PC-3 (cell line): ENCODE data around the gene SNTG2. TPM values are rescaled to one million over a fixed set of nuclear protein-coding genes. Genes with fewer than 3 reads are reported as not detected.

ENCODE experiments used
- ATAC-seq: fragments of 200-7000 bp; cut with Tn5 transposase; 2 replicates; pipeline ENCODE4 v1.9.1; 2020; ENCODE audit warnings: mild to moderate bottlenecking, moderate library complexity
- BruUV-seq: library from RNA; stranded (reverse); fragments of 400-500 nt; replicated peaks from 2 replicates; lab custom pipeline; 2021; lab: Mats Ljungman, UMichigan
- CTCF ChIA-PET: fragments of 300-600 bp; sonication (Branson Sonifier 250); formaldehyde crosslinking; loops from one replicate; lab custom pipeline; 2022; ENCODE audit warnings: antibody characterized with exemption; lab: Charles Lee
- POLR2A ChIA-PET: fragments of 300-600 bp; sonication (Branson Sonifier 250); formaldehyde crosslinking; loops from one replicate; lab custom pipeline; 2022; ENCODE audit warnings: antibody characterized with exemption; ENCODE audit not compliant: unreplicated experiment; lab: Charles Lee
- DNase-seq: peaks from one replicate; pipeline ENCODE4 v3.0.0-alpha.2; 2015
- H2AFZ ChIP-seq: fragments of 300-600 bp; sonication (generic); 2 replicates; pipeline ENCODE4 v1.6.0; 2016; ENCODE audit warnings: antibody characterized with exemption, low read length
- H3F3A ChIP-seq: fragments of 300-600 bp; sonication (generic); one replicate; pipeline ENCODE4 v1.6.0; 2017; ENCODE audit warnings: antibody characterized with exemption, low read length, control low read depth, mild to moderate bottlenecking; ENCODE audit not compliant: unreplicated experiment
- H3K27ac ChIP-seq: fragments of 300-600 bp; sonication (generic); 2 replicates; pipeline ENCODE4 v1.5.1; 2016; ENCODE audit warnings: mild to moderate bottlenecking, low read length
- H3K27me3 ChIP-seq: fragments of 300-600 bp; sonication (generic); 2 replicates; pipeline ENCODE4 v1.6.1; 2016; ENCODE audit warnings: low read length, mixed read lengths
- H3K36me3 ChIP-seq: fragments of 300-600 bp; sonication (generic); 2 replicates; pipeline ENCODE4 v1.6.1; 2016; ENCODE audit warnings: low read depth, mixed run types, low read length, mixed read lengths
- H3K4me1 ChIP-seq: fragments of 300-600 bp; sonication (generic); 2 replicates; pipeline ENCODE4 v1.5.1; 2016; ENCODE audit warnings: low read length; ENCODE audit not compliant: insufficient read depth
- H3K4me2 ChIP-seq: fragments of 300-600 bp; sonication (generic); 2 replicates; pipeline ENCODE4 v1.6.0; 2016; ENCODE audit warnings: low read length
- H3K4me3 ChIP-seq: fragments of 300-600 bp; sonication (generic); 2 replicates; pipeline ENCODE4 v1.5.1; 2016; ENCODE audit warnings: mild to moderate bottlenecking, low read length, mixed read lengths
- H3K79me2 ChIP-seq: fragments of 300-600 bp; sonication (generic); 2 replicates; pipeline ENCODE4 v1.6.1; 2017; ENCODE audit warnings: low read length, mixed read lengths
- H3K9ac ChIP-seq: fragments of 300-600 bp; sonication (generic); 2 replicates; pipeline ENCODE4 v1.6.0; 2016; ENCODE audit warnings: mild to moderate bottlenecking, low read length
- H3K9me2 ChIP-seq: fragments of 300-600 bp; sonication (generic); replicated peaks from 2 replicates; pipeline ENCODE4 v1.6.1; 2016; ENCODE audit warnings: mixed run types, low read length, mixed read lengths
- H3K9me3 ChIP-seq: fragments of 300-600 bp; sonication (generic); 2 replicates; pipeline ENCODE4 v1.6.1; 2016; ENCODE audit warnings: low read length, mixed read lengths
- H4K20me1 ChIP-seq: fragments of 300-600 bp; sonication (generic); 2 replicates; pipeline ENCODE4 v1.6.1; 2016; ENCODE audit warnings: low read length, mixed read lengths
- CTCF ChIP-seq: fragments of 300-600 bp; sonication (generic); conservative IDR thresholded peaks from 2 replicates; pipeline ENCODE4 v1.5.1; 2017; ENCODE audit warnings: antibody characterized with exemption, low read depth, mild to moderate bottlenecking, low read length
- EZH2 ChIP-seq: fragments of 300-600 bp; sonication (generic); IDR thresholded peaks from one replicate; pipeline ENCODE4 v1.6.1; 2017; ENCODE audit warnings: antibody characterized with exemption, mild to moderate bottlenecking, low read length; ENCODE audit not compliant: unreplicated experiment
- EZH2phosphoT487 ChIP-seq: fragments of 300-600 bp; sonication (generic); IDR thresholded peaks from 2 replicates; pipeline ENCODE4 v1.6.1; 2018; ENCODE audit warnings: mild to moderate bottlenecking, antibody characterized with exemption, low read length, borderline replicate concordance
- intact Hi-C: fragments of 100-400 bp; cut with micrococcal nuclease; formaldehyde crosslinking; loops from 2 replicates; pipeline ENCODE4 v1.9.0; 2023
- total RNA-seq: library from RNA; depleted of rRNA; stranded (reverse); fragments of >200 nt; gene quantifications from 2 replicates; pipeline ENCODE4 v1.2.3, GENCODE V29; 2014

SNTG2 gene
- total RNA-seq, 1 experiment from 2014 or later = not detected

GRCh38 chr2:1360144-1360543 lies 409.5 kb downstream of the SNTG2 start:
- Histone ChIP-seq H3K9me2 (no peaks in the 10 kb centered on the region), H3K27ac (no peak overlapping the region), H3K36me3 (no peaks in the 10 kb centered on the region), H3K27me3 (peaks cover 49% of the 10 kb centered on the region), H3K4me2 (no peak overlapping the region), H3K4me1 (no peaks in the 10 kb centered on the region), H2AFZ (no peak overlapping the region), H3K9ac (no peak overlapping the region), H4K20me1 (no peaks in the 10 kb centered on the region), H3K79me2 (no peaks in the 10 kb centered on the region), H3K4me3 (no peak overlapping the region), H3F3A (no peaks in the 10 kb centered on the region), H3K9me3 (no peaks in the 10 kb centered on the region)
- ATAC-seq = no peak
- ChIA-PET CTCF (no interaction called here), POLR2A (no interaction called here)
- no peak for DNase-seq
- TF ChIP-seq CTCF (no peak), EZH2 (no peak), EZH2phosphoT487 (no peak)
- intact Hi-C loops = no loop called here
- no TSS peak for BruUV-seq

GRCh38 chr2:1360557-1361250 lies 410.1 kb downstream of the SNTG2 start:
- Histone ChIP-seq H3K27ac (no peak overlapping the region), H3K36me3 (no peaks in the 10 kb centered on the region), H3K4me3 (no peak overlapping the region), H3K79me2 (no peaks in the 10 kb centered on the region), H4K20me1 (no peaks in the 10 kb centered on the region), H3K27me3 (peaks cover 49% of the 10 kb centered on the region), H3F3A (no peaks in the 10 kb centered on the region), H3K4me2 (no peak overlapping the region), H3K9ac (no peak overlapping the region), H2AFZ (no peak overlapping the region), H3K4me1 (no peaks in the 10 kb centered on the region), H3K9me3 (no peaks in the 10 kb centered on the region), H3K9me2 (no peaks in the 10 kb centered on the region)
- no peak for TF ChIP-seq EZH2phosphoT487
- TF ChIP-seq CTCF = no peak
- no peak for TF ChIP-seq EZH2
- ChIA-PET CTCF (no interaction called here), POLR2A (no interaction called here)
- ATAC-seq (no peak), DNase-seq (no peak)
- BruUV-seq = no TSS peak
- intact Hi-C loops = no loop called here

- TF ChIP-seq CTCF (no peak), EZH2phosphoT487 (no peak)
- no peaks in the 10 kb centered on the region for H3K9me3 ChIP-seq
- H3F3A ChIP-seq = no peaks in the 10 kb centered on the region
- DNase-seq (no peak), ATAC-seq (no peak)
- CTCF ChIA-PET = no interaction called here
- H3K36me3 ChIP-seq = no peaks in the 10 kb centered on the region
- no peaks in the 10 kb centered on the region for H3K79me2 ChIP-seq
- intact Hi-C loops = no loop called here
- no peak overlapping the region for H2AFZ ChIP-seq
- H4K20me1 ChIP-seq = no peaks in the 10 kb centered on the region
- H3K4me3 ChIP-seq = no peak overlapping the region
- H3K9ac ChIP-seq = no peak overlapping the region
- no peaks in the 10 kb centered on the region for H3K4me1 ChIP-seq
- no peak overlapping the region for H3K4me2 ChIP-seq
- no peaks in the 10 kb centered on the region for H3K9me2 ChIP-seq
- H3K27ac ChIP-seq = no peak overlapping the region
- BruUV-seq = no TSS peak
- peaks cover 47% of the 10 kb centered on the region for H3K27me3 ChIP-seq
- POLR2A ChIA-PET = no interaction called here
Measured at GRCh38 chr2:1363367-1363766, 412.7 kb downstream of the SNTG2 start.
